Activated T-helper 17 cell treated with anti-CD3 and anti-CD28 coated beads, Interleukin-2, amount 50 U/mL, for 72 hours (primary cell): ENCODE results near the gene EPS8. TPM values are rescaled to one million over a fixed set of nuclear protein-coding genes. Genes with fewer than 3 reads are reported as not detected.
A peak's percentile ranks its signal among the peaks of the same experiment; 100 is the strongest.
"Not testable (repeated sequence)": the region's sequence is repeated elsewhere in the genome, so short reads cannot be mapped to it uniquely, and the experiment has no call there.

Source experiments
- ATAC-seq: fragments of 150-1000 bp; cut with Tn5 transposase; replicated peaks from 2 replicates; pipeline ENCODE4 v1.10.0; 2021; ENCODE audit warnings: mild to moderate bottlenecking, moderate library complexity
- H3K27ac Mint-ChIP-seq: one replicate; pipeline ENCODE4 v1.8.0; 2022; ENCODE audit warnings: mixed read lengths
- H3K27me3 Mint-ChIP-seq: one replicate; pipeline ENCODE4 v1.8.0; 2022; ENCODE audit warnings: mixed read lengths
- H3K36me3 Mint-ChIP-seq: one replicate; pipeline ENCODE4 v1.8.0; 2022; ENCODE audit warnings: low read depth, mild to moderate bottlenecking, mixed read lengths
- H3K4me1 Mint-ChIP-seq: one replicate; pipeline ENCODE4 v1.8.0; 2022; ENCODE audit warnings: mixed read lengths
- H3K4me3 Mint-ChIP-seq: one replicate; pipeline ENCODE4 v1.8.0; 2022; ENCODE audit warnings: mild to moderate bottlenecking, mixed read lengths
- H3K9me3 Mint-ChIP-seq: one replicate; pipeline ENCODE4 v1.8.0; 2022; ENCODE audit warnings: mixed read lengths
- total RNA-seq, 2 donors: library from RNA; stranded (reverse); gene quantifications; one replicate each; pipeline ENCODE4 v1.2.3, GENCODE V29; 2022

Gene EPS8
- total RNA-seq, 2 donors from 2014 or later = 1.4 to 1.7 TPM

- H3K9me3 Mint-ChIP-seq = no peaks in the 10 kb centered on the region
- ATAC-seq = no peak
- no peak overlapping the region for H3K4me3 Mint-ChIP-seq
- H3K36me3 Mint-ChIP-seq = no peaks in the 10 kb centered on the region
- no peak overlapping the region for H3K27ac Mint-ChIP-seq
- peaks cover 2% of the 10 kb centered on the region for H3K4me1 Mint-ChIP-seq
- H3K27me3 Mint-ChIP-seq = peaks cover 46% of the 10 kb centered on the region
Observed at GRCh38 chr12:15783288-15783687, 5.9 kb downstream of the EPS8 start.

GRCh38 chr12:15782667-15783066 is 6.5 kb downstream of the EPS8 start:
- H3K4me1 Mint-ChIP-seq = no peaks in the 10 kb centered on the region
- no peaks in the 10 kb centered on the region for H3K36me3 Mint-ChIP-seq
- H3K4me3 Mint-ChIP-seq = no peak overlapping the region
- no peak overlapping the region for H3K27ac Mint-ChIP-seq
- H3K27me3 Mint-ChIP-seq = peaks cover 41% of the 10 kb centered on the region
- H3K9me3 Mint-ChIP-seq = no peaks in the 10 kb centered on the region
- ATAC-seq = no peak

GRCh38 chr12:15779925-15780324 is 9.3 kb downstream of the EPS8 start:
- no peak overlapping the region for H3K4me3 Mint-ChIP-seq
- H3K9me3 Mint-ChIP-seq = no peaks in the 10 kb centered on the region
- H3K4me1 Mint-ChIP-seq = no peaks in the 10 kb centered on the region
- no peak for ATAC-seq
- H3K36me3 Mint-ChIP-seq = no peaks in the 10 kb centered on the region
- H3K27ac Mint-ChIP-seq = no peak overlapping the region
- peaks cover 33% of the 10 kb centered on the region for H3K27me3 Mint-ChIP-seq

DNA sequence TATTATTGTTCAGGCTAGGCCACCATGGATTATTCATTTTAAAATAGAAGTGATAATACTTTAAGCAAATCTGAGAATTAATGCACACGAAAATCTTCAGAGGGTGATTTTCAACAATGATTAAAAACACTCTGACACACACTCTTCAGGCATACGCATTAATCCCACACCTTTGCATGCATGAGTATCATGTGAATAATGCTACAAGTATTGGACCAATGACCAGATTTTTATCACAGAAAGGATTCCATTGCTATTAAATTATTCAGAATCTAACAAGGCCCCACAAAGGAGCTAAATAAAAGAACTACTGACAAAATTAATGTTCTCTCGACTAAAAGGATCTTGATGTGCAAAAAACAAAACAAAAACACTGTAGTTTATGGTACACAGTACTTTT is 11.1 kb downstream of the EPS8 start:
- H3K36me3 Mint-ChIP-seq = no peaks in the 10 kb centered on the region
- no peak for ATAC-seq
- no peaks in the 10 kb centered on the region for H3K9me3 Mint-ChIP-seq
- H3K4me3 Mint-ChIP-seq = no peak overlapping the region
- H3K27ac Mint-ChIP-seq = no peak overlapping the region
- peaks cover 23% of the 10 kb centered on the region for H3K27me3 Mint-ChIP-seq
- no peaks in the 10 kb centered on the region for H3K4me1 Mint-ChIP-seq

GRCh38 chr12:15777355-15778012 is 11.7 kb downstream of the EPS8 start:
- Mint-ChIP-seq H3K36me3 (no peaks in the 10 kb centered on the region), H3K9me3 (no peaks in the 10 kb centered on the region), H3K27me3 (peaks cover 20% of the 10 kb centered on the region), H3K4me1 (no peaks in the 10 kb centered on the region), H3K27ac (no peak overlapping the region), H3K4me3 (no peak overlapping the region)
- no peak for ATAC-seq

DNA sequence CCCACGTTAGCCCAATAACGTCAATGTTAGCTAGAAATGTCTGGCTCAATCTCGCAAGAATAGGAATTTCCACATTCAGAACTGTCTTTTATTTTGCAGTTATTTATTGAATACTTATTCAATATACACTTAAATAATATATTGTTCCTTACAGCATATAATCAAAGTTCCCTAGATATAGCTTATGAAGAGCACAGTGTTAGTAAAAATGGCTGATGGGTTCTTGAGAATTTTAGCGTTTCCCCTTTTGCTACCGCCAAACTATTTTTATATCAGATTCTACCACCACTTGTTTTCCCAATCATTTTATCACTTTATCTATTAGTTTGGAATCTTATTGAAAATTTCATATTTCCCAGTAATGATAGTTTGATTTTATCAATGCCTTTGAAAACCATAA is 12.7 kb downstream of the EPS8 start:
- Mint-ChIP-seq H3K4me3 (no peak overlapping the region), H3K27ac (no peak overlapping the region), H3K27me3 (peaks cover 16% of the 10 kb centered on the region), H3K36me3 (no peaks in the 10 kb centered on the region), H3K9me3 (no peaks in the 10 kb centered on the region), H3K4me1 (no peaks in the 10 kb centered on the region)
- ATAC-seq = no peak

DNA sequence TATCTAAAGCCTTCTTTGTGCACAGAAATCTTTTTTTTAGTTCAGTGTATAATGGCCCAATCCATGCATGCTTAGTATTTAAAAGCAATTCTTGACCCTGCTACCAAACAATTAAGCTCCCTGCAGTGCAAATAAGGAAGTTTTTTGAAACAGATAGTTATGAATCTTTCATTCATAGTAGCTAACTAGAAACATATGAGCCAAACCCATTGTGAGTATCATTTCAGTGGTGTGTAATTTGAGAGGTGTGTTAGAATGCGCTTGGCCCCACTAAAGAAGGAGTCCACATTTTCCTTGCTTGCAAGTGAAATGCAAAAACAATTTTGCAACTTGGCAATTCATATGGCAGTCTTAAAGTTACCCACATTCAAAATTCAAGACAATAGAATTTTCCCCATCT is 14.4 kb downstream of the EPS8 start:
- no peaks in the 10 kb centered on the region for H3K36me3 Mint-ChIP-seq
- no peaks in the 10 kb centered on the region for H3K4me1 Mint-ChIP-seq
- H3K27ac Mint-ChIP-seq = no peak overlapping the region
- H3K27me3 Mint-ChIP-seq = peaks cover 9% of the 10 kb centered on the region
- H3K9me3 Mint-ChIP-seq = no peaks in the 10 kb centered on the region
- H3K4me3 Mint-ChIP-seq = no peak overlapping the region
- ATAC-seq = no peak

- no peaks in the 10 kb centered on the region for H3K9me3 Mint-ChIP-seq
- H3K27ac Mint-ChIP-seq = no peak overlapping the region
- no peaks in the 10 kb centered on the region for H3K36me3 Mint-ChIP-seq
- no peak for ATAC-seq
- H3K4me1 Mint-ChIP-seq = no peaks in the 10 kb centered on the region
- H3K27me3 Mint-ChIP-seq = peaks cover 7% of the 10 kb centered on the region
- H3K4me3 Mint-ChIP-seq = no peak overlapping the region
Observed at GRCh38 chr12:15772405-15773018, 16.7 kb downstream of the EPS8 start.

- ATAC-seq = no peak
- H3K27me3 Mint-ChIP-seq = no peaks in the 10 kb centered on the region
- H3K9me3 Mint-ChIP-seq = no peaks in the 10 kb centered on the region
- no peaks in the 10 kb centered on the region for H3K36me3 Mint-ChIP-seq
- H3K4me1 Mint-ChIP-seq = no peaks in the 10 kb centered on the region
- no peak overlapping the region for H3K27ac Mint-ChIP-seq
- H3K4me3 Mint-ChIP-seq = no peak overlapping the region
Observed at GRCh38 chr12:15770581-15770980, 18.6 kb downstream of the EPS8 start.

- H3K4me3 Mint-ChIP-seq = no peak overlapping the region
- ATAC-seq = no peak
- no peaks in the 10 kb centered on the region for H3K4me1 Mint-ChIP-seq
Observed at GRCh38 chr12:15770021-15770420, 19.2 kb downstream of the EPS8 start.

DNA sequence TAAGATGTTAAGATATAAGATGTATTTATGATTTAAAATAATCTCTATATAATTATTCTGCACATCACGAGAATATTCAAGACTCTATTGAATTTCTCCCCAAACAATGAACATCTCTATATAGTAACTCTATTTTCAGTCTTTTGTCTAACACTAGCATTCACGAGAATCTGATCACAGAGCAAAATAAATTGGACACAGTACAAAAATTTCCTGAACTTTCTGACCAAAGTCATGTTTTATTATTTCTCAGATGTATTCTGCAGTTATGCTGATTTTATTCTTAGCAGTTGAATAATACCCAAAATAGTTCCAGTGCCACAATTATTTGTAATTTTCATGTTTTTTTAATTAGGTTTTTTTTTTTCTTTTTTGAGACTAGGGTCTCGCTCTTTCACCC is 19.6 kb downstream of the EPS8 start:
- no peaks in the 10 kb centered on the region for H3K4me1 Mint-ChIP-seq
- H3K9me3 Mint-ChIP-seq = no peaks in the 10 kb centered on the region
- H3K36me3 Mint-ChIP-seq = no peaks in the 10 kb centered on the region
- ATAC-seq = no peak
- no peaks in the 10 kb centered on the region for H3K27me3 Mint-ChIP-seq
- no peak overlapping the region for H3K27ac Mint-ChIP-seq
- H3K4me3 Mint-ChIP-seq = no peak overlapping the region

More at GRCh38 chr12:15770021-15770420, 19.2 kb downstream of the EPS8 start:
- Mint-ChIP-seq H3K27ac (no peak overlapping the region), H3K9me3 (no peaks in the 10 kb centered on the region), H3K36me3 (no peaks in the 10 kb centered on the region), H3K27me3 (no peaks in the 10 kb centered on the region)

DNA sequence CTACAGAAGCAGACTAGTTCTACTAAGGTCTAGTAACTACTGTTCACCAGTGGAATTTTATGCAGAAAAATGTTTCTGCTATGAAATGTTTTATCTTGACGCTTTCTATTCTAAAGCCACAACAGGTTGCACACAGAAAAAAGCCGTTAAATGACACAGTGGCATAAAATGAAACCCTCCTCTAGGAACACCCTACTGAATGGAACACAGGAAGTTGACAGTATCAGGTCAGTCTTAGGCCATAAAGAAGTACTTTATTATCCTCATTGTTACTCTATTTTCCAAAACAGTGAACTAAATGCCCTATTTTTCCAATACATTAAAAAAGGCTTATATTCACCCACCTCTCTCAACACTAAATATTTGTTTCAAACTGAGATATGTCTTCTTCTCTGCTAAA is 21.9 kb downstream of the EPS8 start:
- Mint-ChIP-seq H3K4me1 (no peaks in the 10 kb centered on the region), H3K4me3 (no peak overlapping the region), H3K36me3 (no peaks in the 10 kb centered on the region), H3K9me3 (no peaks in the 10 kb centered on the region), H3K27me3 (peaks cover 3% of the 10 kb centered on the region), H3K27ac (no peak overlapping the region)
- no peak for ATAC-seq

DNA sequence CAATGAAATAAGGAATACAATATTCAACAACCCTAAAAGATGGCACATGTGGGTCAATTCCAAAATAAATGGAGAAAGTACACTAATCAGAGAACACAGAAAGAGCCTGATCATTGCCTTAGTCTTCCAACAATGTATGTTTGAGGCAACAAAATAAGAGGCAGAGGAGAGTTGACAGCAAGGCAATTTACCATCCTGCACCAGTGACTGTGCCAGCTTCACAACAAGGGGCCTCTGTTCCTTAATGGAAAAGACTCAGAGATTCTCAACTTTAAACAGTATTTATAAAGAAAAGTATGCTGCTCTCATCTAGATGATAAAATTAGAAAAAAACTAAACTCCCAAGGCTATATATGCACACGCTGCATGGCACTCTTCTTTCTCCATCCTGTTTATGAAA is 25.9 kb downstream of the EPS8 start:
- Mint-ChIP-seq H3K27me3 (peaks cover 8% of the 10 kb centered on the region), H3K27ac (no peak overlapping the region), H3K9me3 (no peaks in the 10 kb centered on the region), H3K4me1 (no peaks in the 10 kb centered on the region), H3K4me3 (no peak overlapping the region), H3K36me3 (no peaks in the 10 kb centered on the region)
- ATAC-seq = no peak

- H3K27me3 Mint-ChIP-seq, H3K27ac Mint-ChIP-seq, H3K36me3 Mint-ChIP-seq, H3K4me1 Mint-ChIP-seq, H3K4me3 Mint-ChIP-seq, H3K9me3 Mint-ChIP-seq, ATAC-seq: not testable (repeated sequence)
Observed at GRCh38 chr12:15762162-15762561, 27.0 kb downstream of the EPS8 start.

DNA sequence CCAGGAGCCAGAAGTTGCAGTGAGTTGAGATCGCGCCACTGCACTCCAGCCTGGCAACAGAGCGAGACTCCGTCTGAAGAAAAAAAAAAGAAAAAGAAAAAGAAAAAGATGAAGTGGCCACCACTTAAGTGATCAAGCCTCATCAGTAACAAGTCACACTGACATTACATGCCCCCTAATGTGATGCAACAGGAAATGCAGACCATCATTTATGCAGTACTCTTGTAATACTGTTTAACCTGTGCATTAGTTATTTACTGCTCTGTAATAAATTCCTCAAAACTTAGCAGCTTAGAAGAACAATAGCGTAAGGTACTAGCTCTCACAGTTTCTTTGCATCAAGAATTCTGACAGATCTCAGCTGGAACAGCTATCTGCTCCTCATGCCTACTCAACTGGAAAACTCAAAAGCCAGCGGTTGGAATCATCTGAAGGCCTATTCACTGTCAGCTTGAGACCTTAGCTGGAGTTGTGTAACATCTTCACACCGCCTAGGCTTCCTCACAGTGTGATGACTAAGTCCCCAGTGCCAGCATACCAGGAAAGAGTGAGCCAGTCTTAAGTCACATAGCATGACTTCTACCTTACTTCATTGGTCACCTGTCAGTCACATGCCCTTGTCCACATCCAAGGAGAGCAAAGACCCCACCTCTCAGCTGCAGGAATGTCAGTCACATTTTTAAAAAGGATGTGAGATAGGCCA is 31.5 kb downstream of the EPS8 start:
- peak; percentile 79 for ATAC-seq

More for the DNA sequence above, 31.5 kb downstream of the EPS8 start:
- peaks cover 11% of the 10 kb centered on the region for H3K27me3 Mint-ChIP-seq
- H3K27ac Mint-ChIP-seq = no peak overlapping the region
- no peak overlapping the region for H3K4me3 Mint-ChIP-seq
- no peaks in the 10 kb centered on the region for H3K9me3 Mint-ChIP-seq
- H3K4me1 Mint-ChIP-seq = no peaks in the 10 kb centered on the region
- H3K36me3 Mint-ChIP-seq = no peaks in the 10 kb centered on the region
